Measurements from ENCODE around the gene GP1BA. TPM values are rescaled to one million over a fixed set of nuclear protein-coding genes. Genes with fewer than 3 reads are reported as not detected.

GP1BA gene
- total RNA-seq, 1 experiment from 2014 or later: not detected

DNA sequence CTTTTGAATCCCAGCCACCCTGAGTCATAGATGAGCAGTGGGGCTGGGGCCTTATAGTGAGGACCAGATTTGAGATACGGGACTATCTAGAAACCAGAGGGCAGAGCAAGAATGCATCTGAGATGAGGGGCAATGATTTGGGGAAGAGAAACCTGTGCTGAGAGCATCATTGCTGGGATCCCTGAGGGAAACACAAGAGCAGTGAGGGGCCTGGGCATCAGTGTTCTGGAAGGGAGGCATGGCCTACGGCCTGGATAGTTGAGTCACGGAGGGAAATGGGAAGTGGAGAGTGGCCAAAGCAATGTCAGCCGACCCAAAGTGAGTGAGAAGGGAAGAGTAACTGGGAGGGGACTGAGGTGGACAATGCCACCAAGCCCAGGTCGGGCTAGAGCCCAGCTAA lies 50.2 kb downstream of the GP1BA start:
- Histone ChIP-seq H3K36me3 (ENCODE audit: low read depth) (no peaks in the 10 kb centered on the region), H3K79me2 (ENCODE audit: low read depth) (no peaks in the 10 kb centered on the region), H3K27ac (no peak overlapping the region), H3K4me2 (no peak overlapping the region), H2AFZ (no peak overlapping the region), H3K9me2 (ENCODE audit: insufficient read depth) (no peaks in the 10 kb centered on the region), H3K4me3 (no peak overlapping the region), H3F3A (ENCODE audit: insufficient read depth, low read depth) (peaks cover 22% of the 10 kb centered on the region), H3K9me3 (ENCODE audit: insufficient read depth, low read depth) (no peaks in the 10 kb centered on the region), H3K27me3 (ENCODE audit: insufficient read depth, low read depth) (no peaks in the 10 kb centered on the region), H4K20me1 (ENCODE audit: insufficient read depth) (peaks cover 3% of the 10 kb centered on the region; the same call in 1 of the 2 replicates), H3K4me1 (replicated peaks; ENCODE audit: insufficient read depth) (peaks cover 12% of the 10 kb centered on the region)
- TF ChIP-seq, protein P1, sequence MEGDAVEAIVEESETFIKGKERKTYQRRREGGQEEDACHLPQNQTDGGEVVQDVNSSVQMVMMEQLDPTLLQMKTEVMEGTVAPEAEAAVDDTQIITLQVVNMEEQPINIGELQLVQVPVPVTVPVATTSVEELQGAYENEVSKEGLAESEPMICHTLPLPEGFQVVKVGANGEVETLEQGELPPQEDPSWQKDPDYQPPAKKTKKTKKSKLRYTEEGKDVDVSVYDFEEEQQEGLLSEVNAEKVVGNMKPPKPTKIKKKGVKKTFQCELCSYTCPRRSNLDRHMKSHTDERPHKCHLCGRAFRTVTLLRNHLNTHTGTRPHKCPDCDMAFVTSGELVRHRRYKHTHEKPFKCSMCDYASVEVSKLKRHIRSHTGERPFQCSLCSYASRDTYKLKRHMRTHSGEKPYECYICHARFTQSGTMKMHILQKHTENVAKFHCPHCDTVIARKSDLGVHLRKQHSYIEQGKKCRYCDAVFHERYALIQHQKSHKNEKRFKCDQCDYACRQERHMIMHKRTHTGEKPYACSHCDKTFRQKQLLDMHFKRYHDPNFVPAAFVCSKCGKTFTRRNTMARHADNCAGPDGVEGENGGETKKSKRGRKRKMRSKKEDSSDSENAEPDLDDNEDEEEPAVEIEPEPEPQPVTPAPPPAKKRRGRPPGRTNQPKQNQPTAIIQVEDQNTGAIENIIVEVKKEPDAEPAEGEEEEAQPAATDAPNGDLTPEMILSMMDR (conservative IDR thresholded peaks at IDR 0.05): no peak
- TF ChIP-seq EZH2 (IDR thresholded peaks at IDR 0.05; ENCODE audit: low read depth): no peak
- POLR2A ChIA-PET (ENCODE audit: unreplicated experiment): interaction anchor here (0.5 kb wide), 1 partner anchor 74 kb away, joined by 3 read pairs; no protein-coding TSS in a partner anchor
- no TSS peak for BruUV-seq (replicated peaks)
- intact Hi-C loops (cut with micrococcal nuclease; ENCODE audit: unreplicated experiment): no loop called here
- CTCF ChIA-PET: interaction anchor here (0.7 kb wide), 1 partner anchor 486 kb away, joined by 3 read pairs; no protein-coding TSS in a partner anchor
- no peak for DNase-seq

Small RNA genes lying within 50 kb of the gene (microRNA-seq; reads per million reads assigned to microRNA genes)
- gene MIR6864 (ENCODE audit: borderline number of aligned reads, borderline replicate concordance) (not detected), gene MIR6865 (ENCODE audit: borderline number of aligned reads, borderline replicate concordance) (not detected)

Other genes with a start within 250 kb of the GP1BA start
- 99.6 and 106 TPM in 2 replicates for gene PELP1, start 228.1 kb upstream of the GP1BA start, total RNA-seq (2021)
- gene ARRB2, start 221.6 kb upstream of the GP1BA start, total RNA-seq (2021): 79.7 and 110 TPM in 2 replicates
- 19.6 and 19.7 TPM in 2 replicates for gene MED11, start 200.8 kb upstream of the GP1BA start, total RNA-seq (2021)
- 2.3 and 5.4 TPM in 2 replicates for gene ZMYND15, start 192.4 kb upstream of the GP1BA start, total RNA-seq (2021)
- 52.4 and 60.2 TPM in 2 replicates for gene CXCL16, start 192.3 kb upstream of the GP1BA start, total RNA-seq (2021)
- gene TM4SF5, start 160.4 kb upstream of the GP1BA start, total RNA-seq (2021): not detected in 2 replicates
- gene VMO1, start 145.9 kb upstream of the GP1BA start, total RNA-seq (2021): 3.6 and 4.1 TPM in 2 replicates
- not detected in 2 replicates for gene GLTPD2, start 143.3 kb upstream of the GP1BA start, total RNA-seq (2021)
- 214 and 326 TPM in 2 replicates for gene PSMB6, start 136.1 kb upstream of the GP1BA start, total RNA-seq (2021)
- 95.5 and 116 TPM in 2 replicates for gene PLD2, start 125.1 kb upstream of the GP1BA start, total RNA-seq (2021)
- gene MINK1, start 98.9 kb upstream of the GP1BA start, total RNA-seq (2021): 160 and 190 TPM in 2 replicates
- gene C17orf107, start 32.7 kb upstream of the GP1BA start, total RNA-seq (2021): 2.6 and 3.1 TPM in 2 replicates
- gene CHRNE, start 29.2 kb upstream of the GP1BA start, total RNA-seq (2021): 0.23 and 0.24 TPM in 2 replicates
- 50.7 and 56.2 TPM in 2 replicates for gene SLC25A11, start 7.8 kb downstream of the GP1BA start, total RNA-seq (2021)
- gene RNF167, start 8.0 kb downstream of the GP1BA start, total RNA-seq (2021): 122 and 135 TPM in 2 replicates
- gene PFN1, start 16.3 kb downstream of the GP1BA start, total RNA-seq (2021): 1,101 and 1,459 TPM in 2 replicates
- 29.0 and 37.2 TPM in 2 replicates for gene ENO3, start 18.8 kb downstream of the GP1BA start, total RNA-seq (2021)
- gene SPAG7, start 35.5 kb downstream of the GP1BA start, total RNA-seq (2021): 40.3 and 40.4 TPM in 2 replicates
- 49.2 and 51.1 TPM in 2 replicates for gene CAMTA2, start 55.4 kb downstream of the GP1BA start, total RNA-seq (2021)
- 2.9 and 3.7 TPM in 2 replicates for gene INCA1, start 65.2 kb downstream of the GP1BA start, total RNA-seq (2021)
- 215 and 217 TPM in 2 replicates for gene KIF1C, start 65.7 kb downstream of the GP1BA start, total RNA-seq (2021)
- gene SLC52A1, start 103.1 kb downstream of the GP1BA start, total RNA-seq (2021): 0.28 and 0.48 TPM in 2 replicates
- gene ZFP3, start 146.2 kb downstream of the GP1BA start, total RNA-seq (2021): 2.3 and 4.5 TPM in 2 replicates
- 10.3 TPM in 2 replicates for gene ZNF232, start 179.6 kb downstream of the GP1BA start, total RNA-seq (2021)
- 0.11 TPM in 1 of 2 replicates, not detected in the other for gene USP6, start 183.8 kb downstream of the GP1BA start, total RNA-seq (2021)